Upper lobe of left lung (tissue), 4 donors: Measurements from ENCODE around the gene ENG.

Experiments
- CTCF ChIP-seq, 6 experiments: fragments of 450-650 bp in 4 of 6; fragments of 200-600 bp in 2 of 6; sonication (generic) in 2 of 6; IDR thresholded peaks; one replicate each; pipeline ENCODE4 v1.5.1; 2016 to 2019; ENCODE audit warnings: antibody characterized with exemption in 6 of 6
- EP300 ChIP-seq, 4 donors: sonication (generic); formaldehyde crosslinking; IDR thresholded peaks; one replicate each; pipeline ENCODE4 v1.5.1; 2017; ENCODE audit warnings: antibody characterized with exemption in 4 of 4, control low read depth in 2 of 4
- POLR2A ChIP-seq, 4 donors: fragments of 450-650 bp; IDR thresholded peaks; one replicate each; pipeline ENCODE4 v1.5.1; 2016 to 2017; ENCODE audit warnings: antibody characterized with exemption in 4 of 4, mild to moderate bottlenecking in 2 of 4
- POLR2AphosphoS5 ChIP-seq, 2 donors: sonication (generic); formaldehyde crosslinking; IDR thresholded peaks; one replicate each; pipeline ENCODE4 v1.5.1; 2017; ENCODE audit warnings: antibody characterized with exemption in 2 of 2

GRCh38 chr9:127856729-127857116 is 2.3 kb upstream of the ENG start:
- TF ChIP-seq CTCF (IDR thresholded peaks at IDR 0.05) (no peak), EP300 (IDR thresholded peaks at IDR 0.05) (no peak), POLR2A (IDR thresholded peaks at IDR 0.05) (no peak), POLR2AphosphoS5 (IDR thresholded peaks at IDR 0.05) (no peak)
